ENCODE data around the gene GP1BB.

Gene GP1BB

DNA sequence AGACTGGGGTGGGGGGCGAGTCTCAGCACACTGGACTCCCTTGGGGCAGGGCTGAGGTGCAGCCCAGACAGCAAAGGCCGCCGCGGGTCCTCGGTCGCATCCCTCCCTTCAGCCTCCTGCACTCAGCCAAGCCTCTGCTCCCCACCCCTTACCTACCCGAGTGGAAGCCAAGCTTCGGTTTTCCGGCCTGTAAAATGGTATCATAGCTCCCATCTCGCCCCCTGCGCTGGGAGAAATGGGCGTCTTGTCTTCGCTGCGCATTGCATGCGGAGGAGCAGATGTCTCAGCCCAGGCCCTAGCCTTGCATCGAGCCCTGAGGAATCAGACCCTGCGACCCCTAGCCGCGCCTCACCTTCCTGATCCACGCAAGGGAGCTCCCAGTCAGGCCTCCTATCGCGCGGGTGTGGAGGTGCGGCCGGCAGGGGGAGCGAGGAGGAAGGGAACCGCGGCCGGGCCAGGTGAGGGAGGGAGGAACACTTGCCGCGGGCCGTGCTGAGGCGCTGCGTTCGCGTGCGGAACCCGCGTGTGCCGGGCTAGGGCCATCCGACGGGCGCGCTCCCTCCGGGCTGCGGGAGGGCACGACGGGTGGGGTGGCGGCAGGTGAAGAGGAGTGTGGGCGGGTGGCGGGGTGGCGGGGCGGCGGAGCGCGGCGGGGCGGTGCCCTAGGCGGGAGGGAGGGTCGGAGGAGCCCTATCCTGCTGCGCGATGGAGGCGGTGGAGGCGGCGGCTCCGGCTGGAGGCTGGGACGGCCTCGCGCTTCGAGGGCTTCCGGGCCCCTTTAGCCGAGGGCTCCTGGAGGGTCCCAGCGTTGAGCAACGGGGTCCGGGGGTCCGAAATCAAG lies 33.2 kb downstream of the GP1BB start:
- DNase-seq (ENCODE audit: low read depth in 3 of 3): peak; percentile 52

- DNase-seq (ENCODE audit: low read depth in 3 of 3): no peak
These were observed 34.0 kb downstream of the GP1BB start for GRCh38 chr22:19757140-19757984.

GRCh38 chr22:19757985-19758895 lies 34.9 kb downstream of the GP1BB start:
- DNase-seq (ENCODE audit: low read depth in 3 of 3): no peak

DNA sequence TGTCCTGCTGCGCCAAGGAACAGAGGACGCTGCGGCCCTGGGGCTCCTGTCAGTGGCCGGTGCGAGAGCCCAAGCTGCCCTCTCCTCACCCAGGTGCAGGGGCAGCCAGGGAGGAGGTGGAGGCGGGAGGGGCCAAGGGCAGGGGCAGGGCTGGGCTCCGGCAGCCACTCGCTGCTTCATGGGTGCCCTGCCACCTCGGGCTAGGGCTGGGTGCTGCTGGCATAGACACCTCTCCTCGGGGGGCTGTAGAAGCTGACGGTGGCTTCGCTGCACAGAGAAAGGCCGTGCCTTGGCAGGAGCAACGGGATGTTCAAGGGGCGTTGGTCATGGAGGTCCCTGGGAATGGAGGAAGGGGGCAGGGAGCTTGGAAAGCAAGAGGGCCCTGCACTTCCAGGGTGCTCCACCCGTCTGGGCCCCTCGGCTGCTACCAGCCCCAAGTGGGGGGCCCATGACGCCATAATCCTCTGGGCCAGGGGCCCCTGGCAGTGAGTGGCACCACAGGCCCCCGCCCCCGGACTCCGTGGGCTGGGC lies 35.6 kb downstream of the GP1BB start:
- DNase-seq (ENCODE audit: low read depth in 3 of 3): no peak

GRCh38 chr22:19759427-19760057 lies 36.2 kb downstream of the GP1BB start:
- no peak for DNase-seq (ENCODE audit: low read depth in 3 of 3)

GRCh38 chr22:19760058-19760950 lies 37.0 kb downstream of the GP1BB start, which contains the start of gene TBX1:
Gene TBX1 (plus strand): TSS chr22:19760778. CDS start chr22:19760844, 66 bp downstream.
- DNase-seq (ENCODE audit: low read depth in 3 of 3): no peak

GRCh38 chr22:19760951-19761724 lies 37.8 kb downstream of the GP1BB start:
- no peak for DNase-seq (ENCODE audit: low read depth in 3 of 3)

- no peak for DNase-seq (ENCODE audit: low read depth in 3 of 3)
These were observed 38.6 kb downstream of the GP1BB start for GRCh38 chr22:19761725-19762567.

DNA sequence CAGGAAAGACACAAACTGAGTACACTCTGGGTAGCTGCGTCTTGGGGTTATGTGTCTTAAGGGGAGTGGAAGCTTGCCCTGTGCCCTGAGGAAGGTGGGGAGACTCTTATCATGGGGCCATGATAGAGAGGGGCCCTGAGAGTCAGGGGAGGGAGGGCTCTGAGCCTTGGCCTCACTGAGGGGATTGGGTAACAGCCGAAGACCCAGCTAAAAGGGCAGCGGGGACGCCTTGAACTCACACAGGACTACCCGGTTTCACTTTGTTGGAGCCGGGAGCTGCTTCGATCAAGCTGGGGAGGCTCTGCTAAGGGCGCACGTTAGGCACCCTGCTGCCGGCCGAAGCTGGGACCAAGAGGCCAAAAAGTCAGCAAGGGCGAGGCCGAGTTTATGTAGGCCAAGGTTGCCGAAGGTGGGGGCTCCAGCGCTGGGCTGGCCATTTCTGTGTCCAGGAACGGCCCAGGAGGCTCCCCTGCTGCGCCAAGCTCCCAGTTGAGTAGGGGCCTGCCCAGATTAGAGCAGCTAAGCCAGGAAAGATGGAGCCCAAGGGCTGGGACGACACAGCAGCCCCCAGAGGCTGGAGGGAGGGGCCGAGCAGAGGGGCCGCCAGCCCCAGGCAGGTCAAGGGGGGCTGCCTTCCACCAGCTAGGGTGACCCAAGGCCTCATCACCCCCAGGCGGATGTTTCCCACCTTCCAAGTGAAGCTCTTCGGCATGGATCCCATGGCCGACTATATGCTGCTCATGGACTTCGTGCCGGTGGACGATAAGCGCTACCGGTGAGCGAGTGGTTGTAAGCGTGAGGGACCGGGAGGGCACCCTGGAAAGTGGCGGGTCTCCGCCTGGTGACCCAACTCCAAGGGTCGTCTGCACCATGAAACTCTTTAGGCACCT lies 39.5 kb downstream of the GP1BB start:
- no peak for DNase-seq (ENCODE audit: low read depth in 3 of 3)

- no peak for DNase-seq (ENCODE audit: low read depth in 3 of 3)
These were observed 40.3 kb downstream of the GP1BB start for GRCh38 chr22:19763458-19764298.

DNA sequence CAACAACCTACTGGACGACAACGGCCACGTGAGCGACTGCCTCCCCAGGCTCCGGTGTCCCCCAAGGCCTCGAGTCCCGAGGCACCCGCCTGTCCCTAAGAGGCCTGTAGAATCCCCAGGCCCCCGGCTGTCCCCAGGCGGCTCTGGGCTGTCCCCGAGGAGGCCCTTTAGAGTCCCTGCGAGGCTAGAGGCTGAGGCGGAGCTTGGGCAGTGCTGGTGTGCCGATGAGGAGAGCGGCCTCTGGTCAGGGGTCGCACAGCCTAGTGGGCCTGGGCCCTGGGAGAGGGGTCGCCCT lies 40.9 kb downstream of the GP1BB start:
- no peak for DNase-seq (ENCODE audit: low read depth in 3 of 3)

DNA sequence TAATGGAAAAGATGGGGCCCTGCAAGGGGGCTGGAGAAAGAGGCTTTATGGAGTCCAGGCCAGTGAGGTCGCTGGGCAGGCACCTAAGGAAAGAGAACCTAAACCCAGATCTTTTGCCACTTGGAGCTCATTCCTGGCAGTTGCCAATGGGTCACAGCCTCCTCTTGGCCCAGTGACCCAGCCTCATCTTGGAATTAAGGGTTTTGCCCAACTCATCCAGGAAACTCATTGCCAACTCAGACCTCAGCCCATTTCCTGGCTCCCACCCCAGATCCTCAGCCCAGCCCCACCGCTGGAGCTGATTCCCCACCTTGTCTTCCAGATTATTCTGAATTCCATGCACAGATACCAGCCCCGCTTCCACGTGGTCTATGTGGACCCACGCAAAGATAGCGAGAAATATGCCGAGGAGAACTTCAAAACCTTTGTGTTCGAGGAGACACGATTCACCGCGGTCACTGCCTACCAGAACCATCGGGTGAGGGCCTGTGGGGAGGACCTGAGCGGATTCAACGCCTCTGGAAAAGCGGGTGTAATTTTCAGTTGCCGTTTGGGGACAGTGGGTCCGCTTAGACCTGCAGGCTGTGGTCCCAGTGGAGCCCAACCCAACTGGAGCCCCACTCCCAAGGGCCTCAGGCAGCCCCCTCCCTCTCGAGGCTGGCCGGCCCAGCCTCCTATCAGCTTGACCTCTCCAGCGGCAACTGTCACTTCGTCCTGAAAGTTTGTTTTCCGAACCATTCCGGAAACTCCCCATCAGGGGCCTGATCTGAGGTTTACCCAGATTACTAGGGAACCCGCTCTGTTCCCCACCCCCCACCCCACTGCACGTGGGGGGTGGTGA lies 41.5 kb downstream of the GP1BB start:
- DNase-seq (ENCODE audit: low read depth in 3 of 3): no peak

GRCh38 chr22:19765477-19766239 lies 42.3 kb downstream of the GP1BB start:
- DNase-seq (ENCODE audit: low read depth in 3 of 3): peak in 1 of 3 experiments; percentile 4

GRCh38 chr22:19766240-19766510 lies 42.8 kb downstream of the GP1BB start:
- DNase-seq (ENCODE audit: low read depth in 3 of 3): no peak

Measured in stimulated activated CD4-positive, alpha-beta T cell treated with anti-CD3 and anti-CD28 coated beads, TNF-alpha, amount 100 ng/mL, for 4 hours (primary cell).